ENCODE data around the gene SSR2.

Gene SSR2

GRCh38 chr1:156020293-156021092, at the start of gene SSR2:
Gene SSR2, minus strand, starts transcription at chr1:156020951. Its CDS starts 784 bp downstream, at chr1:156020167.
- DNase-seq = peak; percentile 87

DNA sequence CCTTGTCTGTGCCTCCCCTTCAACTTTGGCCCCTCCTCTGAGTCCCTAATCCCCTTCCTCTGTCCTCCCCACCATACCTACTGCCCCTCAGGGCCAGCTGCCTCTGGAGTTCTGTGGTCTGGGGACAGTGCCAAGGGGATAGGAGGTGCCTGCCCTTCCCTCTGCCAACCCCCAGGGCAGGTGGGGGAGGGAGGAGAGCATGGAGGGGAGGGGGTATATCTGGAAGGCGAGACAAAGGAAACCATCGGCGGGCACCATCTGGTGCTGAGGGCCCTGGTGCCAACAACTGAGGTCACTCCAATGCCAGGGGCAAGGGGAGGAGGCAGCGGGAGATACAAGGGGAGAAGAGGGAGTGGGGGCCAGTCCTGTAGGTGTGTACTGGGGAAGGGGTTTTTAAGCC, 49.8 kb upstream of the SSR2 start:
- no peak for DNase-seq

GRCh38 chr1:156069490-156070455, 49.0 kb upstream of the SSR2 start:
- no peak for DNase-seq

GRCh38 chr1:156067262-156067661, 46.5 kb upstream of the SSR2 start:
- no peak for DNase-seq

GRCh38 chr1:156065871-156066270, 45.1 kb upstream of the SSR2 start:
- no peak for DNase-seq

DNA sequence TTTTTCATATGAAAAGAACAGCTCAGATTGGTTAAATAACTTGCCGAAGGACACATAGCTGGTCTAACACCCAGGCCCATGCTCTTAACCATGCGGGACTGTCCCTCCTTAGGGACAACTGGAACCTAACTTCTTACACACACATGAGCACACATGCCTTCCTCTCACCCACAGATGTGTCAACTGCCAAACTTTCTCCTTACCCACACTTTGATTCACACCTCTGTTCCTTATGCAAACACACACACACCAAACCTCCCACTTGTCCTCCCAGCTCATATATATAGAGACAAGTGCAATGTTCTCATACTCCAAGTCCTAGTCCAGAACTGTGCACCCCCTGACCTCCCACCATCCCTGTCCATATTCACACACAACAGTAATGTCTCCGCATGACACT, 44.5 kb upstream of the SSR2 start:
- no peak for DNase-seq

- DNase-seq = no peak
These were observed 43.9 kb upstream of the SSR2 start for GRCh38 chr1:156064615-156065014.

GRCh38 chr1:156063997-156064285, 43.2 kb upstream of the SSR2 start:
- no peak for DNase-seq

DNA sequence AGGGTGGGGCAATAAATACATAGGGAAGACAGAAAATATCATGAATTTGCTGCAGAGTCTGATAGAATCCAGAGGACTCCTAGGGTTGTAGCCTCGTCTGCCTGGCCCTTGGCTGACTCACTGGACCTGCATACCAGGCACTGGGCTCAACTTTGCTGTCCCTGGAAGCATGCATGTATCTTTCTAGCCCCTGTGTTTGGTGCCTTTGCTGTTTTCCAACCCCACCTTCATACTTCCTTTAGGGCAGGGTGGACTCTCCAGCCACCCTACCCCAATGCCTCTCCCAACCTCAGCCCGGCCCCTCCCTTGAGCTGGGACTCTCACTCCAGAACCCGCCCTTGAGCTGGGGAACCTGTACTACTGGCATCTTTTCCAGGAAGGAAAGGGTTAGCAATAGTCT, 41.4 kb upstream of the SSR2 start:
- DNase-seq = no peak

GRCh38 chr1:156060937-156061636, 40.3 kb upstream of the SSR2 start, which contains the start of gene RAB25:
Gene RAB25, plus strand, starts transcription at chr1:156061160. Its CDS starts 241 bp downstream, at chr1:156061401.
- no peak for DNase-seq

DNA sequence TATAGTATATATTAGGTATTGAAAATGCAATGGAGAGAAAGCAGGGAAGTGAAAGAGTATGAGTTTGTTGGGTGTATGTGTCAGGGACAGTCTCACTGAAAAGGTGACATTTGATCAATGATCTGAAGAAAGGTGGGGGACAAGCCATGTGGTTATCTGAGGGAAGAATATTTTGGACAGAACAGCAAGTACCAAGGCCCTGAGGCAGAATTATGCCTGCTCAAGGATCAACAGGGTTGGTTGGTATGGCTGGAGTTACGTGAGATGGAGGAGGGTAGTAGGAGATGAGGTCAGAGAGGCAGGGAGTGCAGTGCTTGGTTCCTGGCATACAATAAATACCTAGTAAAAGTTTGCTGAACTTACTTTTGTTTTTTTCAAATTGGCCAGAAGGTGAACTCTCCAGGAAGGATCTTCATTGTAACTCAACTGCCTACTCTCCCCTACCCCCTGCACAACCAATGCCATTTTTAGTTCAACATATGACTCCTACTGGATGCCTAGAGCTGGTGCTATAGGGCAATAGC, 35.6 kb upstream of the SSR2 start:
- no peak for DNase-seq

DNA sequence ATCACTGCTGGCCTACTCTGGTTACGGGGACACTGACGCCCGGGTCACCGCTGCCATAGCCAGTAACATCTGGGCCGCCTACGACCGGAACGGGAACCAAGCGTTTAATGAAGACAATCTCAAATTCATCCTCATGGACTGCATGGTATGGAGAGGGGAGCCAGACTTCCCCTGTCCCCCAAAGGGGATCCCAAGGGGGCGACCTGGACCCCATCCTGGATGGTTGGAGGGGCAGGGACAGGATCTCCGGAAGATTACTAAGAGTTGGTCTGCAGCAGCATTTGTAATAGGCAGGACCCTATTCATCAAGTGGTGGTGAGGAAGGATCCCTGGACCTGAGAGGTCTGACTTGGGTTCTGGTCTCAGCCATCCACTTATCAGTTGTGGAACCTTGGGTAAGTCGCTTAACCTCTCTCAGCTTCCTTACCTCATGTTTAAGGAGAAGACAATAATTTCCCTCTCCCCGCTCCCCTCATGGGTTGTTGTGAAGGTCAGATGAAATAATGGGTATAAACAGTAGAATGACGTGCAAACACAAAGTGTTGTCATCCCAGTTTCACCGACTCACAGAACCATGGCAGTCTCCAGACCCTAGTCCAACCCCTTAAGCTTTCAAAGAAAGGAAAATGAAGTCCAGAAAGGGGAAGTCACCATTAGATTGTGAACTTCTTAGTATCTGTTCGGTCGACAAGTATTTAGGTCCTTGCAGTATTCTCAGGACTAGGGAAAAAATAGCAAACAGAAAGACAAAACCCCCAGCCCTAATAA, 34.7 kb upstream of the SSR2 start:
- DNase-seq = no peak

DNA sequence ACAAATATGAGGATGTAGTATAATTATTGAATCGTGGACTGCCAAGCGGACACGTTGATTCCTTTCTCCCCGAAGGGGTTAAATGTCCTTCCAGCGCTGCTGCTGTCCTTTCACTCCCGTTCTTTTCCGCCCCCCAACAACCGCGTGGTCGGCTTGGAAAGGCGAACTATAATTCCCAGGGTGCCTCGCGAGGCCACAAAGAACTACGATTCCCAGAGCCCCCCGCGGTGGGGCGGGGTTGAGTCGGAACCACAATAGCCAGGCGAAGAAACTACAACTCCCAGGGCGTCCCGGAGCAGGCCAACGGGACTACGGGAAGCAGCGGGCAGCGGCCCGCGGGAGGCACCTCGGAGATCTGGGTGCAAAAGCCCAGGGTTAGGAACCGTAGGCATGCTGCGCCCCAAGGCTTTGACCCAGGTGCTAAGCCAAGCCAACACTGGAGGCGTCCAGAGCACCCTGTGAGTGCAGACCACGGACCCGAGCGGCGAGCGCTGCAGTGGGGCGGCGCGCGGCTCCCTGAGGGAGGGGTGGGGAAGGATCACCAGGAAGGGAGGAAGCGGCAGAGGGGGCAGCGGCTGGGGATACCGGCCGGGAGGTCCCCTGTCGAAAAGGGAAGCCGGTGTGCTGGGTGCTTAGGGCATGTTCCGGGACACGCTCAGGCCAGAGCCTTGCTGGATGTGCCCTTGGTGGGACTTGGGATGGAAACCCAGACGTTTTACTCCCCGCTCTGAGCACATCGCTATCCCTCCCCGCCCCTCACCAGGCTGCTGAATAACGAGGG, 33.9 kb upstream of the SSR2 start, which contains the start of gene LAMTOR2:
Gene LAMTOR2 (plus strand): TSS at position 283 of the 781 bp plus-strand sequence. CDS start 108 bp downstream, at position 391.
- peak; percentile 96 for DNase-seq

DNA sequence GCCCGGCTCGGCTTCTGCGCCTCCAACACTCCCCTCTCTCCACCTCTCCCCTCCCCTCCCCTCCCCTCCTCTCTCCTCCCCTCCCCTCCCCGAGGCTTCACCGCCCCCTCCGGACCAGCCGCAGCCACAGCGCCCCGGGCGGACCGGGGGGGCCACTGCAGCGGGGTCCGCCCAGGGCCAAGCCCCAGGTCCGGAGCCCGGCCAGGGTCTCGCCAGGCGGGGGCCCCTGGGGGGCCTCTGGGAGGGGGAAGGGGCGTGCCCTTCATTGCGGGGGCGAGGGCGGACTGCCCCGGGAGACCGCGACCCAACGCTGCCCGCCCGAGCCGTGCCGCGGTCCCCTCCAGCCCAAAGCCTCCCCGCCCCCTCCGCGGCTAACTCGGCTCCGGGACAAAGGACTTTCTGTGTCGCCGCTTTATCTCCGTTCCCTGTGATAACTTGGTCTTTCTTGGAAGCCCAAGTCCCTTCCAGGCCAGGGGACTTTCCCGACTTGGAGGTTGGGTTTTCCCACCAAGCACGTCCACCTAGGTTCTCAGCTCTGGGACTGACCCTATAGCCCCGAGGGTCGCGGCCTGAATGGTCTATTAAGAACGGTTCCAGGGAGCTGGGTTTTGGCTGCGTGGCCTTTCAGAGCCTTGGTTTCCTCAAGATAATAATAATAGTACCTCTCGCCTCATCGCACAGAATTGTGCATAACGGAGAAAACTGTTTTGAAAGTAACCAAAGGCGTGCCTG, 33.2 kb upstream of the SSR2 start, which contains the start of gene UBQLN4:
Gene UBQLN4 (minus strand): TSS at position 31 of the 732 bp plus-strand sequence. CDS start 97 bp downstream, outside the sequence.
- DNase-seq = peak; percentile 87

GRCh38 chr1:156052862-156053767, 32.4 kb upstream of the SSR2 start:
- DNase-seq = peak; percentile 68

DNA sequence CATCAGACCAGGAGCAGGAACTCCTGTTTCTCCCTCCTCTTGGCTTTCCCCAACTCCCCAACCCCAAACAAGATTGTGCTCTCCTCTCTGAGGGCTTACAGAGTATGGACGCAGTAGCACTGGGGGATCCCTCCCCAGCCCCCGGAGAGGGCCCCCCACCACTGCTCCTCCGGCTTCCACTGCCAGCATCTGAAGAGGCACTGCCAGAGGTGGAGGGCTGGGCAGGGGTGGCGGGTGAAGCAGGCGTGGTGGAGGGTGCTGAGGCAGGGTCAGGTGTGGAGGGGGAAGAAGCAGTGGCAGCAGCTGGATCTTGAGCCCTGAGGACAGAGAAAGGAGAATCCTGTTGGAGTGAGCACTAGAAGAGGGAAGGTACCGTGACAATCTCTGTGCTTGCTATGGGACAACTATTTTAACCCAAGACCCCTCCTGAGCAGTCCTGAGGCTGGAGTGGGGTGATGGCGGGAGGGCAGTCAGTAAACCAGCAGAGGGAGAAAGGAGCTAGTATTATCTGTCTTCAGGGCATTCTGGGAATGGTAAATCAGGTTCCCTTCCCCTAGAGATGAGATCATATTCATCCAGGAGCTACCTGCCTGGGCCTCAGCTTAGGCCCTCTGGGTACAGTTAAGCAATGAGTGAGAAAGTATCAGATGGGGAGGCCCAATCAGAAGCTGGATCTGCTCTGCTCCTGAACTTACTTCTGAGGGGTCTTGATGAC, 30.4 kb upstream of the SSR2 start:
- DNase-seq = no peak

GRCh38 chr1:156050376-156050775, 29.6 kb upstream of the SSR2 start:
- DNase-seq = no peak

DNA sequence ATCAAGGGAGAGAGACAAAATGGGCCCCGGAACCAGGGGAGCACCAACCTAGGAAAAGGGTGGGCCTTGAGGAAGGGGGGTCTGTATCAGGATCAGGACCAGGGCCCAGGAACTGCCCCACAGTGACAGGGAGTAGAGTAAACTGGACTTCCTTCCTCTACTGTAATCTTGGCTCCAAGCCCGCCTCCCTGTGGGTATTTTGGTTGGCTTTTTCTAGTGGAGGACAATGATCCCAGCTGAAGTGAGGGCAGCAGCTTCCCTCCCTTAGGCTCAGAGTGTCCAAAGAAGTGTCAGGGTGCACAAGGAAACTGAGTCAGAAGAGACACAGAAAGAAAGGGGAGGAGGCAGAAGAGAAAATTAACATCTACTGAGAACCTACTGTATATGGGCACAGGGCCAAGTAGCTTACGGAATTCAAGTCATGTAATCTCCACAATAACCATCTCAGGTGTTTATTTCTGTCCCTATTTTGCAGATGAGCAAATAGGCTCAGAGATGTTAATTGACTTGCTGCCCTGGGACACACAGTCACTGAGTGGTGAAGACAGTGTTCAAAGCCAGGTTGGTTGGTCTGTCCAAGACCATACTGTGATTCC, 28.0 kb upstream of the SSR2 start:
- no peak for DNase-seq

Measured in stimulated activated CD4-positive, alpha-beta T cell treated with anti-CD3 and anti-CD28 coated beads, Interleukin-1b, Interleukin-23, amount 100 ng/mL, for 48 hours (primary cell).